WTC11 (cell line): ENCODE data around the gene PPP3CB. TPM values are rescaled to one million over a fixed set of nuclear protein-coding genes. Genes with fewer than 3 reads are reported as not detected.

Source experiments
- ATAC-seq: fragments of 200-7000 bp; cut with Tn5 transposase; 2 replicates; pipeline ENCODE4 v1.10.0; 2021; ENCODE audit warnings: mild to moderate bottlenecking, moderate library complexity
- CTCF ChIA-PET: fragments of 300-600 bp; sonication (Branson Sonifier 250); formaldehyde crosslinking; loops from one replicate; lab custom pipeline; 2021; ENCODE audit warnings: antibody characterized with exemption; lab: Charles Lee
- POLR2A ChIA-PET: fragments of 350-600 bp; sonication (Branson Sonifier 250); formaldehyde crosslinking; loops from one replicate; lab custom pipeline; 2021; ENCODE audit warnings: antibody characterized with exemption; lab: Charles Lee
- DNase-seq: peaks from one replicate; pipeline ENCODE4 v3.0.0; 2021; ENCODE audit warnings: low spot score
- H3K27ac Mint-ChIP-seq: 2 replicates; pipeline ENCODE4 v1.8.0; 2021; ENCODE audit warnings: mixed read lengths
- H3K27me3 Mint-ChIP-seq: 2 replicates; pipeline ENCODE4 v1.8.0; 2021; ENCODE audit warnings: low read depth, mild to moderate bottlenecking, moderate library complexity, mixed read lengths
- H3K36me3 Mint-ChIP-seq: 2 replicates; pipeline ENCODE4 v1.8.0; 2021; ENCODE audit warnings: mixed read lengths
- H3K4me1 Mint-ChIP-seq: 2 replicates; pipeline ENCODE4 v1.8.0; 2022; ENCODE audit warnings: mixed read lengths
- H3K4me3 Mint-ChIP-seq: 2 replicates; pipeline ENCODE4 v1.8.0; 2021; ENCODE audit warnings: mild to moderate bottlenecking, moderate library complexity, mixed read lengths
- H3K9me3 Mint-ChIP-seq: 2 replicates; pipeline ENCODE4 v1.8.0; 2021; ENCODE audit warnings: mixed read lengths
- ARID4B ChIP-seq: sonication (generic); formaldehyde crosslinking; IDR thresholded peaks from 2 replicates; pipeline ENCODE4 v1.8.0; 2023; ENCODE audit warnings: missing genetic modification reagents, mild to moderate bottlenecking, borderline replicate concordance
- CREB1 ChIP-seq: sonication (generic); formaldehyde crosslinking; IDR thresholded peaks from 2 replicates; pipeline ENCODE4 v1.8.0; 2023; ENCODE audit warnings: mild to moderate bottlenecking, missing genetic modification reagents
- E2F1 ChIP-seq: sonication (generic); formaldehyde crosslinking; IDR thresholded peaks from 2 replicates; pipeline ENCODE4 v1.8.0; 2022; ENCODE audit warnings: mild to moderate bottlenecking, missing genetic modification reagents
- EMX1 ChIP-seq: fragments of 250-450 bp; sonication (Bioruptor Pico); IDR thresholded peaks from 2 replicates; pipeline ENCODE4 v1.8.0; 2021; ENCODE audit warnings: mild to moderate bottlenecking
- ETV6 ChIP-seq: sonication (generic); formaldehyde crosslinking; IDR thresholded peaks from 2 replicates; pipeline ENCODE4 v1.8.1; 2022; ENCODE audit warnings: mild to moderate bottlenecking, missing genetic modification reagents
- FOXK1 ChIP-seq: sonication (generic); formaldehyde crosslinking; IDR thresholded peaks from 2 replicates; pipeline ENCODE4 v1.8.0; 2022; ENCODE audit warnings: mild to moderate bottlenecking, moderate library complexity, missing genetic modification reagents
- FOXP1 ChIP-seq: sonication (generic); formaldehyde crosslinking; IDR thresholded peaks from 2 replicates; pipeline ENCODE4 v1.8.0; 2022; ENCODE audit warnings: missing genetic modification reagents, mild to moderate bottlenecking, moderate library complexity, borderline replicate concordance
- IRF2 ChIP-seq: sonication (generic); formaldehyde crosslinking; IDR thresholded peaks from 2 replicates; pipeline ENCODE4 v1.8.0; 2022; ENCODE audit warnings: low read depth, missing genetic modification reagents, borderline replicate concordance
- JAZF1 ChIP-seq: fragments of 250-450 bp; sonication (Bioruptor Pico); IDR thresholded peaks from 2 replicates; pipeline ENCODE4 v1.9.0; 2021; ENCODE audit warnings: moderate library complexity, mild to moderate bottlenecking, inconsistent platforms
- KAT7 ChIP-seq: sonication (generic); formaldehyde crosslinking; IDR thresholded peaks from 2 replicates; pipeline ENCODE4 v1.8.1; 2023; ENCODE audit warnings: missing genetic modification reagents, mild to moderate bottlenecking, borderline replicate concordance
- NFATC4 ChIP-seq: fragments of 250-450 bp; sonication (Bioruptor Pico); IDR thresholded peaks from 2 replicates; pipeline ENCODE4 v1.9.0; 2021; ENCODE audit warnings: mild to moderate bottlenecking
- NFE2L1 ChIP-seq: sonication (generic); formaldehyde crosslinking; IDR thresholded peaks from 2 replicates; pipeline ENCODE4 v1.8.1; 2023; ENCODE audit warnings: missing genetic modification reagents
- NR3C1 ChIP-seq: sonication (generic); formaldehyde crosslinking; conservative IDR thresholded peaks from 2 replicates; pipeline ENCODE4 v1.8.1; 2023; ENCODE audit warnings: low read depth, mild to moderate bottlenecking, missing genetic modification reagents
- SMAD4 ChIP-seq: sonication (generic); formaldehyde crosslinking; IDR thresholded peaks from 2 replicates; pipeline ENCODE4 v1.8.0; 2022; ENCODE audit warnings: mild to moderate bottlenecking, missing genetic modification reagents
- USF1 ChIP-seq: sonication (generic); formaldehyde crosslinking; IDR thresholded peaks from 2 replicates; pipeline ENCODE4 v1.8.0; 2022; ENCODE audit warnings: mild to moderate bottlenecking, missing genetic modification reagents
- ZBTB21 ChIP-seq: sonication (generic); formaldehyde crosslinking; IDR thresholded peaks from 2 replicates; pipeline ENCODE4 v1.8.1; 2023; ENCODE audit warnings: mild to moderate bottlenecking, missing genetic modification reagents, borderline replicate concordance
- ZNF138 ChIP-seq: sonication (generic); formaldehyde crosslinking; conservative IDR thresholded peaks from 2 replicates; pipeline ENCODE4 v1.8.1; 2022; ENCODE audit warnings: mild to moderate bottlenecking, moderate library complexity, missing genetic modification reagents
- ZNF317 ChIP-seq: sonication (generic); formaldehyde crosslinking; IDR thresholded peaks from 2 replicates; pipeline ENCODE4 v1.8.1; 2023; ENCODE audit warnings: low read depth, mild to moderate bottlenecking, moderate library complexity, missing genetic modification reagents, borderline replicate concordance
- ZNF423 ChIP-seq: fragments of 250-450 bp; sonication (Bioruptor Pico); IDR thresholded peaks from 2 replicates; pipeline ENCODE4 v2.1.2; 2022; ENCODE audit warnings: mild to moderate bottlenecking, moderate library complexity
- total RNA-seq: library from RNA; stranded (reverse); gene quantifications from 3 replicates; pipeline ENCODE4 v1.2.3, GENCODE V29; 2021
- TF ChIP-seq, protein P1 (sequence below): sonication (generic); formaldehyde crosslinking; IDR thresholded peaks from 2 replicates; pipeline ENCODE4 v1.8.0; 2022; ENCODE audit warnings: missing genetic modification reagents
- TF ChIP-seq, protein P2 (sequence below): sonication (generic); formaldehyde crosslinking; IDR thresholded peaks from 2 replicates; pipeline ENCODE4 v1.8.0; 2022; ENCODE audit warnings: mild to moderate bottlenecking, missing genetic modification reagents

The PPP3CB gene
- total RNA-seq, 1 experiment from 2014 or later, result 30.0 TPM

GRCh38 chr10:73495226-73495883, 469 bp downstream of the PPP3CB start:
- Mint-ChIP-seq H3K27me3 (no peaks in the 10 kb centered on the region), H3K9me3 (no peaks in the 10 kb centered on the region), H3K4me1 (peaks cover 21% of the 10 kb centered on the region), H3K4me3 (peak overlapping the region; percentile 87)
- TF ChIP-seq ZNF138 (CRISPR knock-in tag) (no peak), NFATC4 (0 out of 2 replicates have a peak, but pooled peaks have one; percentile 4), FOXK1 (peak; percentile 52; the same call in 1 of the 2 replicates), E2F1 (CRISPR knock-in tag) (0 out of 2 replicates have a peak, but pooled peaks have one; percentile 18), ETV6 (CRISPR knock-in tag) (0 out of 2 replicates have a peak, but pooled peaks have one; percentile 48), KAT7 (CRISPR knock-in tag) (0 out of 2 replicates have a peak, but pooled peaks have one; percentile 22), IRF2 (CRISPR knock-in tag) (0 out of 2 replicates have a peak, but pooled peaks have one; percentile 59), ZNF423 (CRISPR knock-in tag) (0 out of 2 replicates have a peak, but pooled peaks have one; percentile 18)
- TF ChIP-seq, protein P1, sequence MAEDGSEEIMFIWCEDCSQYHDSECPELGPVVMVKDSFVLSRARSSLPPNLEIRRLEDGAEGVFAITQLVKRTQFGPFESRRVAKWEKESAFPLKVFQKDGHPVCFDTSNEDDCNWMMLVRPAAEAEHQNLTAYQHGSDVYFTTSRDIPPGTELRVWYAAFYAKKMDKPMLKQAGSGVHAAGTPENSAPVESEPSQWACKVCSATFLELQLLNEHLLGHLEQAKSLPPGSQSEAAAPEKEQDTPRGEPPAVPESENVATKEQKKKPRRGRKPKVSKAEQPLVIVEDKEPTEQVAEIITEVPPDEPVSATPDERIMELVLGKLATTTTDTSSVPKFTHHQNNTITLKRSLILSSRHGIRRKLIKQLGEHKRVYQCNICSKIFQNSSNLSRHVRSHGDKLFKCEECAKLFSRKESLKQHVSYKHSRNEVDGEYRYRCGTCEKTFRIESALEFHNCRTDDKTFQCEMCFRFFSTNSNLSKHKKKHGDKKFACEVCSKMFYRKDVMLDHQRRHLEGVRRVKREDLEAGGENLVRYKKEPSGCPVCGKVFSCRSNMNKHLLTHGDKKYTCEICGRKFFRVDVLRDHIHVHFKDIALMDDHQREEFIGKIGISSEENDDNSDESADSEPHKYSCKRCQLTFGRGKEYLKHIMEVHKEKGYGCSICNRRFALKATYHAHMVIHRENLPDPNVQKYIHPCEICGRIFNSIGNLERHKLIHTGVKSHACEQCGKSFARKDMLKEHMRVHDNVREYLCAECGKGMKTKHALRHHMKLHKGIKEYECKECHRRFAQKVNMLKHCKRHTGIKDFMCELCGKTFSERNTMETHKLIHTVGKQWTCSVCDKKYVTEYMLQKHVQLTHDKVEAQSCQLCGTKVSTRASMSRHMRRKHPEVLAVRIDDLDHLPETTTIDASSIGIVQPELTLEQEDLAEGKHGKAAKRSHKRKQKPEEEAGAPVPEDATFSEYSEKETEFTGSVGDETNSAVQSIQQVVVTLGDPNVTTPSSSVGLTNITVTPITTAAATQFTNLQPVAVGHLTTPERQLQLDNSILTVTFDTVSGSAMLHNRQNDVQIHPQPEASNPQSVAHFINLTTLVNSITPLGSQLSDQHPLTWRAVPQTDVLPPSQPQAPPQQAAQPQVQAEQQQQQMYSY (CRISPR knock-in tag), result no peak
- TF ChIP-seq, all 79 proteins: peak for 7
- DNase-seq (peak; percentile 67), ATAC-seq (peak; percentile 71)
- Mint-ChIP-seq H3K36me3 (peaks cover 11% of the 10 kb centered on the region), H3K27ac (peak overlapping the region; percentile 75)
- POLR2A ChIA-PET, result interaction anchor here (0.6 to 1.2 kb wide), 2 partner anchors 11 to 16 kb away, joined by 3 to 4 read pairs; no protein-coding TSS in a partner anchor
- CTCF ChIA-PET, result interaction anchor here (0.6 to 1.0 kb wide), 4 partner anchors 11 to 148 kb away, joined by 3 to 4 read pairs (median 4); no protein-coding TSS in a partner anchor

GRCh38 chr10:73494877-73495225, 973 bp downstream of the PPP3CB start:
- Mint-ChIP-seq H3K27ac (peak overlapping the region; percentile 75), H3K4me3 (peak overlapping the region; percentile 87)
- CTCF ChIA-PET, result interaction anchor here (0.9 to 1.0 kb wide), 3 partner anchors 11 to 148 kb away, joined by 3 to 4 read pairs (median 4); no protein-coding TSS in a partner anchor
- DNase-seq (no peak), ATAC-seq (no peak)
- TF ChIP-seq JAZF1 (CRISPR knock-in tag) (no peak), ZNF317 (CRISPR knock-in tag) (no peak), USF1 (CRISPR knock-in tag) (no peak), NFE2L1 (no peak), CREB1 (CRISPR knock-in tag) (no peak), NR3C1 (CRISPR knock-in tag) (no peak), FOXP1 (CRISPR knock-in tag) (no peak), ARID4B (CRISPR knock-in tag) (no peak), NFATC4 (no peak), ZBTB21 (CRISPR knock-in tag) (no peak), EMX1 (CRISPR knock-in tag) (no peak), SMAD4 (CRISPR knock-in tag) (no peak)
- TF ChIP-seq, protein P2, sequence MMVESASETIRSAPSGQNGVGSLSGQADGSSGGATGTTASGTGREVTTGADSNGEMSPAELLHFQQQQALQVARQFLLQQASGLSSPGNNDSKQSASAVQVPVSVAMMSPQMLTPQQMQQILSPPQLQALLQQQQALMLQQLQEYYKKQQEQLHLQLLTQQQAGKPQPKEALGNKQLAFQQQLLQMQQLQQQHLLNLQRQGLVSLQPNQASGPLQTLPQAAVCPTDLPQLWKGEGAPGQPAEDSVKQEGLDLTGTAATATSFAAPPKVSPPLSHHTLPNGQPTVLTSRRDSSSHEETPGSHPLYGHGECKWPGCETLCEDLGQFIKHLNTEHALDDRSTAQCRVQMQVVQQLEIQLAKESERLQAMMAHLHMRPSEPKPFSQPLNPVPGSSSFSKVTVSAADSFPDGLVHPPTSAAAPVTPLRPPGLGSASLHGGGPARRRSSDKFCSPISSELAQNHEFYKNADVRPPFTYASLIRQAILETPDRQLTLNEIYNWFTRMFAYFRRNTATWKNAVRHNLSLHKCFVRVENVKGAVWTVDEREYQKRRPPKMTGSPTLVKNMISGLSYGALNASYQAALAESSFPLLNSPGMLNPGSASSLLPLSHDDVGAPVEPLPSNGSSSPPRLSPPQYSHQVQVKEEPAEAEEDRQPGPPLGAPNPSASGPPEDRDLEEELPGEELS (CRISPR knock-in tag), result no peak
- TF ChIP-seq, all 79 proteins: peak for 0
- Mint-ChIP-seq H3K27me3 (no peaks in the 10 kb centered on the region), H3K36me3 (peaks cover 9% of the 10 kb centered on the region), H3K9me3 (no peaks in the 10 kb centered on the region), H3K4me1 (peaks cover 21% of the 10 kb centered on the region)
- POLR2A ChIA-PET, result interaction anchor here (0.6 kb wide), 1 partner anchor 16 kb away, joined by 3 read pairs; no protein-coding TSS in a partner anchor
